Activated CD4-positive, alpha-beta T cell treated with anti-CD3 and anti-CD28 coated beads, Interleukin-2, amount 10 ng/mL, durations not matched to agents 24 days and 14 days (primary cell): ENCODE data around the gene ABCA8. TPM values are rescaled to one million over a fixed set of nuclear protein-coding genes. Genes with fewer than 3 reads are reported as not detected.

ENCODE experiments used
- DNase-seq: peaks from one replicate; pipeline ENCODE4 v3.0.0; 2022
- H3K27ac Mint-ChIP-seq: one replicate; pipeline ENCODE4 v1.8.0; 2022; ENCODE audit warnings: mild to moderate bottlenecking, mixed read lengths
- H3K27me3 Mint-ChIP-seq: one replicate; pipeline ENCODE4 v1.8.0; 2022; ENCODE audit warnings: mixed read lengths
- H3K36me3 Mint-ChIP-seq: one replicate; pipeline ENCODE4 v1.8.0; 2022; ENCODE audit warnings: low read depth, mild to moderate bottlenecking, mixed read lengths
- H3K4me1 Mint-ChIP-seq: one replicate; pipeline ENCODE4 v1.8.0; 2021; ENCODE audit warnings: mixed read lengths
- H3K4me3 Mint-ChIP-seq: one replicate; pipeline ENCODE4 v1.8.0; 2022; ENCODE audit warnings: mild to moderate bottlenecking, moderate library complexity, mixed read lengths
- H3K9me3 Mint-ChIP-seq: one replicate; pipeline ENCODE4 v1.8.0; 2021; ENCODE audit warnings: mixed read lengths
- intact Hi-C: fragments of 100-400 bp; cut with micrococcal nuclease; formaldehyde crosslinking; loops from one replicate; pipeline ENCODE4 v1.15.1; 2023
- total RNA-seq: library from RNA; stranded (reverse); gene quantifications from 2 replicates; pipeline ENCODE4 v1.2.3, GENCODE V29; 2022

ABCA8 gene
- total RNA-seq, 1 donor from 2014 or later, result not detected

- intact Hi-C loops, result no loop called here
- no peaks in the 10 kb centered on the region for H3K27me3 Mint-ChIP-seq
- no peaks in the 10 kb centered on the region for H3K36me3 Mint-ChIP-seq
- no peak for DNase-seq
- H3K27ac Mint-ChIP-seq, result no peak overlapping the region
- H3K4me3 Mint-ChIP-seq, result no peak overlapping the region
- H3K9me3 Mint-ChIP-seq, result peaks cover under 1% of the 10 kb centered on the region
- H3K4me1 Mint-ChIP-seq, result no peaks in the 10 kb centered on the region
Measured at GRCh38 chr17:68924793-68925720, 30.1 kb downstream of the ABCA8 start.

DNA sequence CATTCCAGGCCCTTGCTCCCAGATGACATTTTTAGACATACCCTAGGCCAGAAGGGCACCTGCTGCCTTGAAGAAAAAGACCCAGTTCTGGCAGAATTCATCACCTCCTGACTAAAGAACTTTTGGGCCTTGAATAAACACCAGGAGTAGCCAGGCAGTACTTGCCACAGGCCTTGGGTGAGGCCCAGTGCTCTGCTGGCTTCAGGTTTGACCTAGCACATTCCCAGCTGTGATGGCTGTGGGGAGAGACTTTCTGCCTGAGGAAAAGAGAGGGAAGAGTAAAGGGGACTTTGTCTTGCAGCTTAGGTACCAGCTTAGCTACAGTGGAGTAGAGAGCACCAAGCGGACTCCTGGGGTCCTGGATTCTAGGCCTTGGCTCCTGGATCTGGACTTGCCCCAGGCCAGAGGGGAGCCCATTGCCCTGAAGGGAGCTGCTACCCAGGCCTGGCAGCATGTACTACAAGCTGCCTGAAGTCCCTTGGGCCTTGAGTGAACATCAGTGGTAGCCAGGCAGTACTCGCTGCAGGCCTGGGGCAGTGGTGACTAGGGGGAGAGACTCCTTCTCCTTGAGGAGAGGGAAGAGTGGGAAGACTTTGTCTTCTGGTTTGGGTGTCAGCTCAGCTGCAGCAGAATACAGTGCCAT is 44.3 kb downstream of the ABCA8 start:
- H3K36me3 Mint-ChIP-seq, result no peaks in the 10 kb centered on the region
- no peak overlapping the region for H3K27ac Mint-ChIP-seq
- intact Hi-C loops, result no loop called here
- no peaks in the 10 kb centered on the region for H3K4me1 Mint-ChIP-seq
- H3K4me3 Mint-ChIP-seq, result no peak overlapping the region
- DNase-seq, result no peak
- no peaks in the 10 kb centered on the region for H3K9me3 Mint-ChIP-seq
- peaks cover 2% of the 10 kb centered on the region for H3K27me3 Mint-ChIP-seq

DNA sequence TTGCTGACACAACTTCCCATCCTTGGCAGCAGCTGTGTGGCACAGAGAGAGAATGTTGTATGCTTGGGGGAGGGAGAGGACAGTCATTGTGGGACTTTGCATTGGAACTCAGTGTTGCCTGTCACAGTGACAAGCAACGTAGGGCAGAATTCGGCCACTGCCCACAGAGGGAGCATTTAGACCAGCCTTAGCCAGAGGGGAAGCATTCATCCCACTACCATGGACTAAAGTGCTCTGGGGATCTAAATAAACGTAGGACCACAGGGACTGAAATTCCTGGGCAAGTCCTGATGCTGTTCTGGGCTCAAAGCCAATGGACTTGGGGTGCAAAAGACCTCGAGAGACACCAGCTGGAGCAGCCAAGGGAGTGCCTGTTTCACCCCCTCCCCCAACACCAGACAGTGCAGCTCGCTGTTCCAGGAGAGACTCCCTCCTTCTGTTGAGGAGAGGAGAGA is 44.9 kb downstream of the ABCA8 start:
- Mint-ChIP-seq H3K4me1 (no peaks in the 10 kb centered on the region), H3K27ac (no peak overlapping the region), H3K9me3 (no peaks in the 10 kb centered on the region), H3K27me3 (peaks cover 2% of the 10 kb centered on the region), H3K36me3 (no peaks in the 10 kb centered on the region), H3K4me3 (no peak overlapping the region)
- intact Hi-C loops, result no loop called here
- no peak for DNase-seq

DNA sequence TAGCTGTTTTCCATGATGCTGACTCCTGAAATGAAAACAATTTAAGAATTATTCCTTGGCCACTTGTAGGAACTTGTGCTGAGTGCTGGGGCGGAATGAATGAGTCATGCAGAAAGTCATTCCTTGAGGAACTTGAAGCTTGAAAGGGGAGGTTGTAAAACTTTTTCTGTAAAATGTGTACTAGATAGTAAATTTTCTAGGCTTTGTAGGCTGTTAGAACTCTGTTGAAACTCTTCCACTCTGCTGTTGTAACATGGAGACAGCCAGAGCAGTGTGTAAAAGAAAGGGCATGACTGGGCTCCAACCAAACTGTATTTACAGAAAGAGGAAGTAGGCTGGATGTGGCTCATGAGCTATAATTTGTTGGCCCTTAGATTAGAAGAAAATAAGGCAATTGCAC is 46.1 kb downstream of the ABCA8 start:
- Mint-ChIP-seq H3K4me3 (no peak overlapping the region), H3K9me3 (no peaks in the 10 kb centered on the region), H3K27ac (no peak overlapping the region), H3K36me3 (no peaks in the 10 kb centered on the region), H3K4me1 (no peaks in the 10 kb centered on the region), H3K27me3 (peaks cover 2% of the 10 kb centered on the region)
- intact Hi-C loops, result no loop called here
- no peak for DNase-seq

- Mint-ChIP-seq H3K4me3 (no peak overlapping the region), H3K4me1 (no peaks in the 10 kb centered on the region), H3K27me3 (peaks cover 1% of the 10 kb centered on the region), H3K27ac (no peak overlapping the region), H3K9me3 (no peaks in the 10 kb centered on the region), H3K36me3 (no peaks in the 10 kb centered on the region)
- DNase-seq, result no peak
- intact Hi-C loops, result no loop called here
Measured at GRCh38 chr17:68908045-68908444, 47.1 kb downstream of the ABCA8 start.

- intact Hi-C loops, result no loop called here
- no peaks in the 10 kb centered on the region for H3K4me1 Mint-ChIP-seq
- no peaks in the 10 kb centered on the region for H3K36me3 Mint-ChIP-seq
- no peaks in the 10 kb centered on the region for H3K9me3 Mint-ChIP-seq
- no peak for DNase-seq
- H3K4me3 Mint-ChIP-seq, result no peak overlapping the region
- H3K27me3 Mint-ChIP-seq, result no peaks in the 10 kb centered on the region
- H3K27ac Mint-ChIP-seq, result no peak overlapping the region
Measured at GRCh38 chr17:68906638-68907037, 48.6 kb downstream of the ABCA8 start.

- no peak for DNase-seq
- Mint-ChIP-seq H3K4me3 (no peak overlapping the region), H3K36me3 (no peaks in the 10 kb centered on the region), H3K9me3 (no peaks in the 10 kb centered on the region), H3K4me1 (no peaks in the 10 kb centered on the region), H3K27me3 (peaks cover 2% of the 10 kb centered on the region), H3K27ac (no peak overlapping the region)
- intact Hi-C loops, result no loop called here
Measured at GRCh38 chr17:68903286-68903685, 51.9 kb downstream of the ABCA8 start.

GRCh38 chr17:68897557-68897956 is 57.6 kb downstream of the ABCA8 start:
- Mint-ChIP-seq H3K4me3 (no peak overlapping the region), H3K36me3 (no peaks in the 10 kb centered on the region), H3K4me1 (no peaks in the 10 kb centered on the region), H3K9me3 (no peaks in the 10 kb centered on the region), H3K27me3 (peaks cover 2% of the 10 kb centered on the region), H3K27ac (no peak overlapping the region)
- DNase-seq, result no peak
- intact Hi-C loops, result no loop called here

GRCh38 chr17:68892658-68893057 is 62.5 kb downstream of the ABCA8 start:
- no peak overlapping the region for H3K27ac Mint-ChIP-seq
- DNase-seq, result no peak
- H3K27me3 Mint-ChIP-seq, result no peaks in the 10 kb centered on the region
- no peaks in the 10 kb centered on the region for H3K9me3 Mint-ChIP-seq
- no peak overlapping the region for H3K4me3 Mint-ChIP-seq
- intact Hi-C loops, result no loop called here
- no peaks in the 10 kb centered on the region for H3K36me3 Mint-ChIP-seq
- H3K4me1 Mint-ChIP-seq, result no peaks in the 10 kb centered on the region

GRCh38 chr17:68892193-68892592 is 63.0 kb downstream of the ABCA8 start:
- no peak for DNase-seq
- no peaks in the 10 kb centered on the region for H3K27me3 Mint-ChIP-seq
- no peaks in the 10 kb centered on the region for H3K9me3 Mint-ChIP-seq
- no peak overlapping the region for H3K27ac Mint-ChIP-seq
- intact Hi-C loops, result no loop called here
- H3K4me3 Mint-ChIP-seq, result no peak overlapping the region
- H3K36me3 Mint-ChIP-seq, result no peaks in the 10 kb centered on the region
- H3K4me1 Mint-ChIP-seq, result no peaks in the 10 kb centered on the region

- Mint-ChIP-seq H3K36me3 (no peaks in the 10 kb centered on the region), H3K9me3 (no peaks in the 10 kb centered on the region), H3K27ac (no peak overlapping the region), H3K4me3 (no peak overlapping the region), H3K27me3 (no peaks in the 10 kb centered on the region), H3K4me1 (no peaks in the 10 kb centered on the region)
- intact Hi-C loops, result no loop called here
- DNase-seq, result no peak
Measured at GRCh38 chr17:68886401-68886800, 68.8 kb downstream of the ABCA8 start.

GRCh38 chr17:68884888-68885287 is 70.3 kb downstream of the ABCA8 start:
- Mint-ChIP-seq H3K27me3 (no peaks in the 10 kb centered on the region), H3K9me3 (no peaks in the 10 kb centered on the region), H3K4me3 (no peak overlapping the region), H3K27ac (no peak overlapping the region), H3K36me3 (no peaks in the 10 kb centered on the region), H3K4me1 (no peaks in the 10 kb centered on the region)
- intact Hi-C loops, result no loop called here
- DNase-seq, result no peak

DNA sequence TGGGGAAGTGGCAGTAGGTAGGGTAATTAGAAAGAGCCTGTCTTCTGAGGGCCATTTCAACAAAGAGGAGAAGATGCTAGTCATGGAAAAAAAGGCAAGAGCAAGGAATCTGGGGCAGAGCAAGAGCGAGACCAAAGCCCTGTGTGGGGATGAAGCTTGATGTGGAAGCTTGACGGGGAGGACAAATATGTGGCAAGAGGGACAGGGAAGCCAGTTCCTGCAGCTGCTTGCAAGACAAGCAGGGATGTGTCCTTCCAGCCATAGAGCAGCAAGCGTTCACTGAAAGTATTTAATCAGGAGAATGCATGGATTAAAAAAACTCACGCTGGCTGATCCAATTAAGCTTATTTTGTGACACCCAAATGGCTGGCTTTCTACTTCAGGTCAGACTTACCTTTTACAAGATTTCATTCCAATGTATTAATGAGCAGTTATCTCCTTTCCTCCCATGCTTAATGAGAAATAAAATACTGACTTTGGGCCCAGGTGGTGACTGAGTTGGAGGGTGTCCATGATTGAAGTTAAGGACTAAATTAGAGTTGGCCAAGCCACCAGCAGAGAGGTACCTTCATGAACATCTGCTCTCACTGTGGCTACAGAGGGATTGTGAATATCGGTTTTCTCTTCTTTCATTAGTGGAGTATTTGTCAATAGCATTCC is 76.8 kb downstream of the ABCA8 start:
- no peak for DNase-seq
- H3K4me3 Mint-ChIP-seq, result no peak overlapping the region
- no peaks in the 10 kb centered on the region for H3K36me3 Mint-ChIP-seq
- intact Hi-C loops, result no loop called here
- H3K9me3 Mint-ChIP-seq, result peaks cover 3% of the 10 kb centered on the region
- no peaks in the 10 kb centered on the region for H3K4me1 Mint-ChIP-seq
- H3K27me3 Mint-ChIP-seq, result no peaks in the 10 kb centered on the region
- H3K27ac Mint-ChIP-seq, result no peak overlapping the region

DNA sequence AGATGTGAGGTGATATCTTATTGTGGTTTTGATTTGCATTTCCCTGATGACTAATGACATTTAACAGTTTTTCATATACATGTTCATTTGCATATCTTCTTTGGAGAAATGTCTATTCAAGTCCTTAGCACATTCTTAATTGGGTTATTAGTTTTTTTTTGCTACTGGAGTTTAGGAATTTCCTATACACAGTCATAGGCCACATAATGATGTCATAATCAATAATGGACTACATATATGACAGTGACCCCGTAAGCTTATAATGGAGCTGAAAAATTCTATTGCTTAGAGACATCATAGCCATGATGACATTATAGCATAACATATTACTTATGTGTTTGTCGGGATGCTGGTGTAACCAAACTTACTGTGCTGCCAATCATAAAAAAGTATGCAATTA is 83.7 kb downstream of the ABCA8 start:
- intact Hi-C loops, result no loop called here
- DNase-seq, result no peak
- H3K4me1 Mint-ChIP-seq, result no peaks in the 10 kb centered on the region
- H3K27me3 Mint-ChIP-seq, result no peaks in the 10 kb centered on the region
- no peak overlapping the region for H3K27ac Mint-ChIP-seq
- no peaks in the 10 kb centered on the region for H3K9me3 Mint-ChIP-seq
- no peak overlapping the region for H3K4me3 Mint-ChIP-seq
- H3K36me3 Mint-ChIP-seq, result no peaks in the 10 kb centered on the region
